Sigmoid colon (tissue), 7 donors: Measurements from ENCODE around the gene PCDHB1. TPM values are rescaled to one million over a fixed set of nuclear protein-coding genes. Genes with fewer than 3 reads are reported as not detected.
"Not testable (repeated sequence)": the region's sequence is repeated elsewhere in the genome, so short reads cannot be mapped to it uniquely, and the experiment has no call there.

ENCODE experiments used
- DNase-seq: peaks from one replicate; pipeline ENCODE4 v3.0.0-alpha.2; 2019
- H3K27ac ChIP-seq, 4 donors: fragments of 200-600 bp; sonication (generic); one replicate each; pipeline ENCODE4 v1.5.1; 2016 to 2019; ENCODE audit warnings: mild to moderate bottlenecking in 1 of 4
- H3K27me3 ChIP-seq, 3 donors: fragments of 200-600 bp; sonication (generic); one replicate each; pipeline ENCODE4 v1.5.1; 2019; ENCODE audit warnings: mild to moderate bottlenecking in 1 of 3
- H3K36me3 ChIP-seq, 4 donors: fragments of 200-600 bp; sonication (generic); one replicate each; pipeline ENCODE4 v1.5.1; 2016 to 2019
- H3K4me1 ChIP-seq, 4 donors: fragments of 200-600 bp; sonication (generic); one replicate each; pipeline ENCODE4 v1.5.1; 2017 to 2019
- H3K4me3 ChIP-seq, 4 donors: fragments of 200-600 bp; sonication (generic); one replicate each; pipeline ENCODE4 v1.5.1; 2017 to 2019; ENCODE audit warnings: mild to moderate bottlenecking in 2 of 4, moderate library complexity in 1 of 4
- H3K9me3 ChIP-seq, 4 donors: fragments of 200-600 bp in 3 of 4; sonication (generic) in 3 of 4; one replicate each; pipeline versions ENCODE4 v1.5.1 to v1.6.1; 2013 to 2019
- EP300 ChIP-seq, 4 donors: sonication (generic); formaldehyde crosslinking; IDR thresholded peaks; one replicate each; pipeline ENCODE4 v1.6.1; 2017; ENCODE audit warnings: antibody characterized with exemption in 4 of 4
- POLR2A ChIP-seq, 2 donors: fragments of 450-650 bp; IDR thresholded peaks; one replicate each; pipeline ENCODE4 v1.6.1; 2016; ENCODE audit warnings: antibody characterized with exemption in 2 of 2, mild to moderate bottlenecking in 2 of 2, moderate library complexity in 2 of 2
- POLR2AphosphoS5 ChIP-seq, 4 donors: sonication (generic); formaldehyde crosslinking; IDR thresholded peaks; one replicate each; pipeline ENCODE4 v1.6.1; 2017; ENCODE audit warnings: antibody characterized with exemption in 4 of 4
- WGBS, 2 donors: extraction: QIAGEN DNeasy Blood & Tissue Kit; methylation state at CpG; one replicate each; pipeline ENCODE4 v1.1.7; 2013; 5-methylcytosine and 5-hydroxymethylcytosine counted together
- intact Hi-C: fragments of 100-400 bp; cut with DNase I; formaldehyde crosslinking; loops from one replicate; pipeline ENCODE4 v1.15.1; 2023
- polyA plus RNA-seq, 3 donors: library from polyadenylated mRNA; stranded (reverse); fragments of 200-250 nt; gene quantifications; one replicate each; pipeline ENCODE4 v1.2.3, GENCODE V29; 2013
- total RNA-seq, 4 donors: library from RNA; depleted of rRNA; stranded (reverse); fragments of >200 nt; gene quantifications; one replicate each; pipeline ENCODE4 v1.1.0, GENCODE V29; 2016
- TF ChIP-seq, protein P1 (sequence below), 4 experiments: fragments of 450-650 bp in 3 of 4; fragments of 200-600 bp in 1 of 4; IDR thresholded peaks; one replicate each; pipeline ENCODE4 v1.5.1; 2016 to 2019; ENCODE audit warnings: antibody characterized with exemption in 4 of 4, mild to moderate bottlenecking in 3 of 4, moderate library complexity in 2 of 4
- donor health status: healthy with polysubstance abuse.
- donor health status: Bipolar disorder and iron deficiency.
- donor health status: healthy.

The PCDHB1 gene
- total and polyA plus RNA-seq, 7 donors = under 0.01 to 0.36 (median 0.27) TPM; not detected in 2

DNA sequence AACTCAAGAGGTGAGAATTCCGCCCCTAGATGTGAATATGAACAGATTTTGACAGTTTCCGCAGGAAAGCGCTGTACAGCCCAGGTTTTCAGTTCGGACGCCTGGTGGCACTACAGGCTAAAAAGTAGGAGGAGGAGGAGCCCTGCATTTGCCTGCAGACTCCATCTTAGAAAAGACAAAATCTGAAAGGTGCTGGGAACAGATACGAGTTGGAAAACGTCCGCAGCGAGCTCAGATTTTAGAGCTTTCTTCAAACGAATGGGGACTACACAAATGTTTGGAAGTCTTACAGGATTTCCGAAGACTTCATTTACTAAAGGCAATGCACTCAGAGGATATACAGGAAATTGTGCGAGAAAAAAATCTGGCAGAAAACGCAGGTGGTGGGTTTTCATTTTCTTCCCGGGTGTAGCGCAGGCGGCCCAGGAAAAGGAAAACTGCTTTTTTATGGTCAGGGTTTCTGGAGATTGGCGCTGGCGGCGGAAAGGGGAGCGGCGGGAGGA is 33.4 kb downstream of the PCDHB1 start:
- 16 to 31% methylated on average over 21 of the region's 21 CpGs for WGBS, 2 donors
- H3K4me3 ChIP-seq = peak overlapping the region; percentile 6 to 50 (median 44)
- H3K36me3 ChIP-seq = no peaks in the 10 kb centered on the region
- intact Hi-C loops = loop anchor here (5.0 kb wide), 1 partner anchor 478 kb away; no protein-coding TSS in a partner anchor
- DNase-seq = no peak
- peak overlapping the region; percentile 60 to 69 (median 64) for H3K27ac ChIP-seq
- H3K27me3 ChIP-seq = peaks cover 0 to 10% (median 0%) of the 10 kb centered on the region in 3 donors
- no peak for TF ChIP-seq EP300 (IDR thresholded peaks at IDR 0.05)
- TF ChIP-seq, protein P1, sequence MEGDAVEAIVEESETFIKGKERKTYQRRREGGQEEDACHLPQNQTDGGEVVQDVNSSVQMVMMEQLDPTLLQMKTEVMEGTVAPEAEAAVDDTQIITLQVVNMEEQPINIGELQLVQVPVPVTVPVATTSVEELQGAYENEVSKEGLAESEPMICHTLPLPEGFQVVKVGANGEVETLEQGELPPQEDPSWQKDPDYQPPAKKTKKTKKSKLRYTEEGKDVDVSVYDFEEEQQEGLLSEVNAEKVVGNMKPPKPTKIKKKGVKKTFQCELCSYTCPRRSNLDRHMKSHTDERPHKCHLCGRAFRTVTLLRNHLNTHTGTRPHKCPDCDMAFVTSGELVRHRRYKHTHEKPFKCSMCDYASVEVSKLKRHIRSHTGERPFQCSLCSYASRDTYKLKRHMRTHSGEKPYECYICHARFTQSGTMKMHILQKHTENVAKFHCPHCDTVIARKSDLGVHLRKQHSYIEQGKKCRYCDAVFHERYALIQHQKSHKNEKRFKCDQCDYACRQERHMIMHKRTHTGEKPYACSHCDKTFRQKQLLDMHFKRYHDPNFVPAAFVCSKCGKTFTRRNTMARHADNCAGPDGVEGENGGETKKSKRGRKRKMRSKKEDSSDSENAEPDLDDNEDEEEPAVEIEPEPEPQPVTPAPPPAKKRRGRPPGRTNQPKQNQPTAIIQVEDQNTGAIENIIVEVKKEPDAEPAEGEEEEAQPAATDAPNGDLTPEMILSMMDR (IDR thresholded peaks at IDR 0.05) = peak; percentile 10 to 57 (median 34)
- H3K4me1 ChIP-seq = no peaks in the 10 kb centered on the region
- H3K9me3 ChIP-seq = peaks cover 0 to 8% (median 4%) of the 10 kb centered on the region in 4 donors

- peaks cover 4 to 36% (median 22%) of the 10 kb centered on the region in 4 donors for H3K9me3 ChIP-seq
- intact Hi-C loops = no loop called here
- 22 to 37% methylated on average over 29 of the region's 29 CpGs for WGBS, 2 donors
Measured at GRCh38 chr5:141094481-141095262, 43.5 kb downstream of the PCDHB1 start, which contains the start of gene PCDHB2. PCDHB2 (plus strand) TSS chr5:141094615; CDS start chr5:141094791, 176 bp downstream.

DNA sequence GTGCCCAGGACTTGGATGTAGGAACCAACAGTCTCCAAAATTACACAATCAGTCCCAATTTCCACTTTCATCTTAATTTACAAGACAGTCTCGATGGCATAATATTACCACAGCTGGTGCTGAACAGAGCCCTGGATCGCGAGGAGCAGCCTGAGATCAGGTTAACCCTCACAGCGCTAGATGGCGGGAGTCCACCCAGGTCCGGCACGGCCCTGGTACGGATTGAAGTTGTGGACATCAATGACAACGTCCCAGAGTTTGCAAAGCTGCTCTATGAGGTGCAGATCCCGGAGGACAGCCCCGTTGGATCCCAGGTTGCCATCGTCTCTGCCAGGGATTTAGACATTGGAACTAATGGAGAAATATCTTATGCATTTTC is 44.1 kb downstream of the PCDHB1 start:
- TF ChIP-seq POLR2AphosphoS5 (IDR thresholded peaks at IDR 0.05) (no peak), EP300 (IDR thresholded peaks at IDR 0.05) (no peak), POLR2A (IDR thresholded peaks at IDR 0.05) (no peak)
- TF ChIP-seq, protein P1 (IDR thresholded peaks at IDR 0.05) = no peak
- no peaks in the 10 kb centered on the region for H3K36me3 ChIP-seq
- peak overlapping the region in 3 of 4 donors; percentile 24 to 38 (median 37) for H3K4me3 ChIP-seq
- no peaks in the 10 kb centered on the region for H3K4me1 ChIP-seq
- intact Hi-C loops = no loop called here
- H3K27ac ChIP-seq = no peak overlapping the region
- no peak for DNase-seq
- peaks cover 7 to 38% (median 20%) of the 10 kb centered on the region in 4 donors for H3K9me3 ChIP-seq
- WGBS, 2 donors = 47 to 62% methylated on average over 12 of the region's 12 CpGs
- peaks cover 0 to 39% (median 0%) of the 10 kb centered on the region in 3 donors for H3K27me3 ChIP-seq

More at GRCh38 chr5:141094481-141095262, 43.5 kb downstream of the PCDHB1 start, which contains the start of gene PCDHB2:
- DNase-seq = no peak
- Histone ChIP-seq H3K4me1 (no peaks in the 10 kb centered on the region), H3K36me3 (no peaks in the 10 kb centered on the region), H3K27ac (peak within 1 kb of the TSS in 1 of 4 donors; percentile 23), H3K4me3 (peak within 1 kb of the TSS; percentile 9 to 38 (median 30)), H3K27me3 (peaks cover 0 to 36% (median 0%) of the 10 kb centered on the region in 3 donors)
- no peak for TF ChIP-seq POLR2A (IDR thresholded peaks at IDR 0.05)
- TF ChIP-seq POLR2AphosphoS5 (IDR thresholded peaks at IDR 0.05) = peak in 1 of 4 donors; percentile 26

DNA sequence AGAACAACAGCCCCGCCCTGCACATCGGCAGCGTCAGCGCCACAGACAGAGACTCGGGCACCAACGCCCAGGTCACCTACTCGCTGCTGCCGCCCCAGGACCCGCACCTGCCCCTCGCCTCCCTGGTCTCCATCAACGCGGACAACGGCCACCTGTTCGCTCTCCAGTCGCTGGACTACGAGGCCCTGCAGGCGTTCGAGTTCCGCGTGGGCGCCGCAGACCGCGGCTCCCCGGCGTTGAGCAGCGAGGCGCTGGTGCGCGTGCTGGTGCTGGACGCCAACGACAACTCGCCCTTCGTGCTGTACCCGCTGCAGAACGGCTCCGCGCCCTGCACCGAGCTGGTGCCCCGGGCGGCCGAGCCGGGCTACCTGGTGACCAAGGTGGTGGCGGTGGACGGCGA is 45.0 kb downstream of the PCDHB1 start:
- not testable (repeated sequence) for DNase-seq

GRCh38 chr5:141096586-141096985 is 45.4 kb downstream of the PCDHB1 start:
- DNase-seq, H3K4me3 ChIP-seq, H3K4me1 ChIP-seq, intact Hi-C loops, H3K27ac ChIP-seq, H3K36me3 ChIP-seq: not testable (repeated sequence)
- WGBS, 2 donors = 45 to 71% methylated on average over 35 of the region's 38 CpGs
- peaks cover 0 to 52% (median 0%) of the 10 kb centered on the region in 3 donors for H3K27me3 ChIP-seq
- H3K9me3 ChIP-seq = peaks cover 8 to 47% (median 27%) of the 10 kb centered on the region in 4 donors

More for the DNA sequence above, 45.0 kb downstream of the PCDHB1 start:
- H3K27ac ChIP-seq, H3K4me3 ChIP-seq, H3K36me3 ChIP-seq, H3K4me1 ChIP-seq, intact Hi-C loops: not testable (repeated sequence)
- peaks cover 8 to 44% (median 26%) of the 10 kb centered on the region in 4 donors for H3K9me3 ChIP-seq
- whole genome bisulfite sequencing, 2 donors = 48 to 77% methylated on average over 30 to 34 of the region's 46 CpGs
- peaks cover 0 to 48% (median 0%) of the 10 kb centered on the region in 3 donors for H3K27me3 ChIP-seq

DNA sequence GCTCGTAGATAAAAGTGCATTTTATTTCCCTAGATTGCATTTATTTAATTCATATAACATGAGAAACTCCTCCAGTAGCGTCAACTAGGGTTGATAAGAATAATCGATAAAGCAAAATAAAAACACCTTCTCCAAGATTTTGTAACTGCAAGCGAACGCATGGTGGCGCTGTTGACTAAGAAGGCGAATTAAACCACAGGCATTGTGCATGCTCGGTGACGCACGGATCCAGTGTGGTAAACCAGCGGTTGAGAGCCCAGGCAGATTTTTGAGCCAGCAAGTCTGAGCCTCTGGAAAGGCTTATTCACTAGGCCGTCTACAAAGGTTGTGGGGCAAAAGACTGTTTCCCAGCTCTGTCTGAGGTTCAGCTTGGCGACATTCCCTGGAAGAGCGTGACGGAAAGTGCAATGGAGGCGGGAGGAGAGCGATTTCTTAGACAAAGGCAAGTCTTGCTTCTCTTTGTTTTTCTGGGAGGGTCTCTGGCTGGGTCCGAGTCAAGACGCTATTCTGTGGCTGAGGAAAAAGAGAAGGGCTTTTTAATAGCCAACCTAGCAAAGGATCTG is 49.1 kb downstream of the PCDHB1 start, which contains the start of gene PCDHB3:
Gene PCDHB3 (plus strand): TSS at position 231 of the 563 bp plus-strand sequence. CDS start 177 bp downstream, at position 408.
- peak within 1 kb of the TSS in 3 of 4 donors; percentile 4 to 34 (median 24) for H3K4me3 ChIP-seq
- H3K9me3 ChIP-seq = peaks cover 6 to 30% (median 20%) of the 10 kb centered on the region in 4 donors
- 23 to 48% methylated on average over 19 of the region's 19 CpGs for WGBS, 2 donors
- TF ChIP-seq EP300 (IDR thresholded peaks at IDR 0.05) = no peak
- TF ChIP-seq POLR2AphosphoS5 (IDR thresholded peaks at IDR 0.05) = no peak
- intact Hi-C loops = no loop called here
- H3K36me3 ChIP-seq = no peaks in the 10 kb centered on the region
- H3K27ac ChIP-seq = peak within 1 kb of the TSS in 2 of 4 donors; percentile 22 to 59
- H3K4me1 ChIP-seq = no peaks in the 10 kb centered on the region
- DNase-seq = no peak
- H3K27me3 ChIP-seq = peaks cover 0 to 36% (median 0%) of the 10 kb centered on the region in 3 donors
